HG02884 (cell line): Measurements from ENCODE around the gene CTSH.

Source experiments
- ATAC-seq: cut with Tn5 transposase; IDR thresholded peaks from one replicate; pipeline ENCODE4 v1.9.1; 2021; ENCODE audit warnings: mild to moderate bottlenecking, moderate library complexity; ENCODE audit not compliant: unreplicated experiment

The CTSH gene

GRCh38 chr15:78978601-78979179 is 33.8 kb upstream of the CTSH start:
- ATAC-seq = no peak

GRCh38 chr15:78977591-78978347 is 32.9 kb upstream of the CTSH start:
- peak; percentile 42 for ATAC-seq

GRCh38 chr15:78977091-78977571 is 32.3 kb upstream of the CTSH start:
- peak; percentile 56 for ATAC-seq

- ATAC-seq = no peak
Measured at GRCh38 chr15:78976691-78977090, 31.8 kb upstream of the CTSH start.

GRCh38 chr15:78974272-78974918 is 29.5 kb upstream of the CTSH start:
- no peak for ATAC-seq

GRCh38 chr15:78969687-78970349 is 25.0 kb upstream of the CTSH start:
- ATAC-seq = no peak

- no peak for ATAC-seq
Measured at GRCh38 chr15:78968539-78969271, 23.9 kb upstream of the CTSH start.

- ATAC-seq = no peak
Measured at GRCh38 chr15:78968114-78968513, 23.3 kb upstream of the CTSH start.

GRCh38 chr15:78960308-78960707 is 15.5 kb upstream of the CTSH start:
- no peak for ATAC-seq

GRCh38 chr15:78959360-78959759 is 14.5 kb upstream of the CTSH start:
- ATAC-seq = no peak

GRCh38 chr15:78957416-78958093 is 12.7 kb upstream of the CTSH start:
- ATAC-seq = no peak

- ATAC-seq = no peak
Measured at GRCh38 chr15:78956937-78957336, 12.1 kb upstream of the CTSH start.

GRCh38 chr15:78955355-78955754 is 10.5 kb upstream of the CTSH start:
- ATAC-seq = no peak

GRCh38 chr15:78951841-78952238 is 7.0 kb upstream of the CTSH start:
- ATAC-seq = no peak

- no peak for ATAC-seq
Measured at GRCh38 chr15:78950902-78951840, 6.3 kb upstream of the CTSH start.

- ATAC-seq = no peak
Measured at GRCh38 chr15:78950343-78950742, 5.5 kb upstream of the CTSH start.

- ATAC-seq = no peak
Measured at GRCh38 chr15:78949461-78949860, 4.6 kb upstream of the CTSH start.

GRCh38 chr15:78947506-78947905 is 2.7 kb upstream of the CTSH start:
- no peak for ATAC-seq

- no peak for ATAC-seq
Measured at GRCh38 chr15:78946493-78946892, 1.6 kb upstream of the CTSH start.
